HepG2 (cell line): ENCODE data around the gene TMEM222. TPM values are rescaled to one million over a fixed set of nuclear protein-coding genes. Genes with fewer than 3 reads are reported as not detected.

ENCODE experiments used
- GLMP ChIP-seq: sonication (generic); formaldehyde crosslinking; IDR thresholded peaks from 2 replicates; pipeline ENCODE4 v1.9.0; 2021; ENCODE audit warnings: missing genetic modification reagents, mild to moderate bottlenecking, borderline replicate concordance
- NCOA1 ChIP-seq: sonication (generic); formaldehyde crosslinking; IDR thresholded peaks from 2 replicates; pipeline ENCODE4 v1.9.0; 2021; ENCODE audit warnings: missing genetic modification reagents
- RAD21 ChIP-seq: fragments of 450-650 bp; formaldehyde crosslinking; IDR thresholded peaks from 2 replicates; pipeline ENCODE4 v1.5.0; 2020; ENCODE audit warnings: mild to moderate bottlenecking
- RARG ChIP-seq: sonication (generic); formaldehyde crosslinking; IDR thresholded peaks from 2 replicates; pipeline ENCODE4 v1.4.0; 2020; ENCODE audit warnings: low read depth, mild to moderate bottlenecking, missing genetic modification reagents
- ZEB1 ChIP-seq: IDR thresholded peaks from 2 replicates; pipeline ENCODE4 v1.6.1; 2012; ENCODE audit warnings: mild to moderate bottlenecking, low read depth, inconsistent platforms; ENCODE audit not compliant: insufficient replicate concordance
- ZNF230 ChIP-seq: sonication (generic); formaldehyde crosslinking; IDR thresholded peaks from 2 replicates; pipeline ENCODE4 v1.4.0; 2020; ENCODE audit warnings: mild to moderate bottlenecking, missing genetic modification reagents
- ZNF552 ChIP-seq: sonication (generic); formaldehyde crosslinking; IDR thresholded peaks from 2 replicates; pipeline ENCODE4 v1.9.0; 2022; ENCODE audit warnings: missing genetic modification reagents, mild to moderate bottlenecking, borderline replicate concordance
- ZNF687 ChIP-seq: sonication (generic); formaldehyde crosslinking; IDR thresholded peaks from 2 replicates; pipeline ENCODE4 v1.5.1; 2020; ENCODE audit warnings: mild to moderate bottlenecking, missing genetic modification reagents, moderate library complexity
- polyA plus RNA-seq, 8 experiments: library from polyadenylated mRNA; depleted of rRNA in 3 of 8; stranded (reverse) in 7 of 8; unstranded in 1 of 8; fragments of >200 nt; fragmentation: Illumina TruSeq in 4 of 8; extraction: Trizol in 4 of 8; gene quantifications; 2 replicates each; pipeline versions ENCODE4 v1.2.1 to v1.2.3, GENCODE V29; 2011 to 2016; ENCODE audit warnings: low read depth in 4 of 8, missing spikeins in 1 of 8, mixed read lengths in 1 of 8; ENCODE audit not compliant: insufficient read depth in 1 of 8
- total RNA-seq, 5 experiments: library from RNA; depleted of rRNA; stranded (reverse); fragments of >200 nt; fragmentation: Illumina TruSeq; extraction: Trizol; gene quantifications; 2 replicates each; pipeline ENCODE4 v1.2.3, GENCODE V29; 2016; ENCODE audit warnings: low read depth in 1 of 5
- TF ChIP-seq, protein P1 (sequence below): sonication (generic); formaldehyde crosslinking; IDR thresholded peaks from 2 replicates; pipeline ENCODE4 v1.4.0; 2020; ENCODE audit warnings: missing genetic modification reagents
- TF ChIP-seq, protein P2 (sequence below): sonication (generic); formaldehyde crosslinking; IDR thresholded peaks from 2 replicates; pipeline ENCODE4 v1.4.0; 2020; ENCODE audit warnings: missing genetic modification reagents, borderline replicate concordance
- TF ChIP-seq, protein P3 (sequence below): sonication (generic); formaldehyde crosslinking; conservative IDR thresholded peaks from 2 replicates; pipeline ENCODE4 v1.4.0; 2020; ENCODE audit warnings: missing genetic modification reagents

The TMEM222 gene
- total and polyA plus RNA-seq, 2 of the 13 experiments (the other 11 are each of a cell fraction or from before 2014, with no cell fraction given), result 22.7 to 29.6 TPM

GRCh38 chr1:27366411-27367159 lies 44.6 kb downstream of the TMEM222 start, which contains the start of gene MAP3K6 (continued):
- no peak for TF ChIP-seq GLMP (CRISPR knock-in tag)
- TF ChIP-seq, protein P1, sequence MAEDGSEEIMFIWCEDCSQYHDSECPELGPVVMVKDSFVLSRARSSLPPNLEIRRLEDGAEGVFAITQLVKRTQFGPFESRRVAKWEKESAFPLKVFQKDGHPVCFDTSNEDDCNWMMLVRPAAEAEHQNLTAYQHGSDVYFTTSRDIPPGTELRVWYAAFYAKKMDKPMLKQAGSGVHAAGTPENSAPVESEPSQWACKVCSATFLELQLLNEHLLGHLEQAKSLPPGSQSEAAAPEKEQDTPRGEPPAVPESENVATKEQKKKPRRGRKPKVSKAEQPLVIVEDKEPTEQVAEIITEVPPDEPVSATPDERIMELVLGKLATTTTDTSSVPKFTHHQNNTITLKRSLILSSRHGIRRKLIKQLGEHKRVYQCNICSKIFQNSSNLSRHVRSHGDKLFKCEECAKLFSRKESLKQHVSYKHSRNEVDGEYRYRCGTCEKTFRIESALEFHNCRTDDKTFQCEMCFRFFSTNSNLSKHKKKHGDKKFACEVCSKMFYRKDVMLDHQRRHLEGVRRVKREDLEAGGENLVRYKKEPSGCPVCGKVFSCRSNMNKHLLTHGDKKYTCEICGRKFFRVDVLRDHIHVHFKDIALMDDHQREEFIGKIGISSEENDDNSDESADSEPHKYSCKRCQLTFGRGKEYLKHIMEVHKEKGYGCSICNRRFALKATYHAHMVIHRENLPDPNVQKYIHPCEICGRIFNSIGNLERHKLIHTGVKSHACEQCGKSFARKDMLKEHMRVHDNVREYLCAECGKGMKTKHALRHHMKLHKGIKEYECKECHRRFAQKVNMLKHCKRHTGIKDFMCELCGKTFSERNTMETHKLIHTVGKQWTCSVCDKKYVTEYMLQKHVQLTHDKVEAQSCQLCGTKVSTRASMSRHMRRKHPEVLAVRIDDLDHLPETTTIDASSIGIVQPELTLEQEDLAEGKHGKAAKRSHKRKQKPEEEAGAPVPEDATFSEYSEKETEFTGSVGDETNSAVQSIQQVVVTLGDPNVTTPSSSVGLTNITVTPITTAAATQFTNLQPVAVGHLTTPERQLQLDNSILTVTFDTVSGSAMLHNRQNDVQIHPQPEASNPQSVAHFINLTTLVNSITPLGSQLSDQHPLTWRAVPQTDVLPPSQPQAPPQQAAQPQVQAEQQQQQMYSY, result peak; percentile 90
- TF ChIP-seq, protein P2, sequence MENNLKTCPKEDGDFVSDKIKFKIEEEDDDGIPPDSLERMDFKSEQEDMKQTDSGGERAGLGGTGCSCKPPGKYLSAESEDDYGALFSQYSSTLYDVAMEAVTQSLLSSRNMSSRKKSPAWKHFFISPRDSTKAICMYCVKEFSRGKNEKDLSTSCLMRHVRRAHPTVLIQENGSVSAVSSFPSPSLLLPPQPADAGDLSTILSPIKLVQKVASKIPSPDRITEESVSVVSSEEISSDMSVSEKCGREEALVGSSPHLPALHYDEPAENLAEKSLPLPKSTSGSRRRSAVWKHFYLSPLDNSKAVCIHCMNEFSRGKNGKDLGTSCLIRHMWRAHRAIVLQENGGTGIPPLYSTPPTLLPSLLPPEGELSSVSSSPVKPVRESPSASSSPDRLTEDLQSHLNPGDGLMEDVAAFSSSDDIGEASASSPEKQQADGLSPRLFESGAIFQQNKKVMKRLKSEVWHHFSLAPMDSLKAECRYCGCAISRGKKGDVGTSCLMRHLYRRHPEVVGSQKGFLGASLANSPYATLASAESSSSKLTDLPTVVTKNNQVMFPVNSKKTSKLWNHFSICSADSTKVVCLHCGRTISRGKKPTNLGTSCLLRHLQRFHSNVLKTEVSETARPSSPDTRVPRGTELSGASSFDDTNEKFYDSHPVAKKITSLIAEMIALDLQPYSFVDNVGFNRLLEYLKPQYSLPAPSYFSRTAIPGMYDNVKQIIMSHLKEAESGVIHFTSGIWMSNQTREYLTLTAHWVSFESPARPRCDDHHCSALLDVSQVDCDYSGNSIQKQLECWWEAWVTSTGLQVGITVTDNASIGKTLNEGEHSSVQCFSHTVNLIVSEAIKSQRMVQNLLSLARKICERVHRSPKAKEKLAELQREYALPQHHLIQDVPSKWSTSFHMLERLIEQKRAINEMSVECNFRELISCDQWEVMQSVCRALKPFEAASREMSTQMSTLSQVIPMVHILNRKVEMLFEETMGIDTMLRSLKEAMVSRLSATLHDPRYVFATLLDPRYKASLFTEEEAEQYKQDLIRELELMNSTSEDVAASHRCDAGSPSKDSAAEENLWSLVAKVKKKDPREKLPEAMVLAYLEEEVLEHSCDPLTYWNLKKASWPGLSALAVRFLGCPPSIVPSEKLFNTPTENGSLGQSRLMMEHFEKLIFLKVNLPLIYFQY (CRISPR knock-in tag), result peak; percentile 53; the same call in 1 of the 2 replicates
- TF ChIP-seq RAD21 (CRISPR knock-in tag), result peak; percentile 49; the same call in 1 of the 2 replicates
- TF ChIP-seq, protein P3, sequence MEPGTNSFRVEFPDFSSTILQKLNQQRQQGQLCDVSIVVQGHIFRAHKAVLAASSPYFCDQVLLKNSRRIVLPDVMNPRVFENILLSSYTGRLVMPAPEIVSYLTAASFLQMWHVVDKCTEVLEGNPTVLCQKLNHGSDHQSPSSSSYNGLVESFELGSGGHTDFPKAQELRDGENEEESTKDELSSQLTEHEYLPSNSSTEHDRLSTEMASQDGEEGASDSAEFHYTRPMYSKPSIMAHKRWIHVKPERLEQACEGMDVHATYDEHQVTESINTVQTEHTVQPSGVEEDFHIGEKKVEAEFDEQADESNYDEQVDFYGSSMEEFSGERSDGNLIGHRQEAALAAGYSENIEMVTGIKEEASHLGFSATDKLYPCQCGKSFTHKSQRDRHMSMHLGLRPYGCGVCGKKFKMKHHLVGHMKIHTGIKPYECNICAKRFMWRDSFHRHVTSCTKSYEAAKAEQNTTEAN (CRISPR knock-in tag), result no peak
- no peak for TF ChIP-seq ZNF230 (CRISPR knock-in tag)
- 0 out of 2 replicates have a peak, but pooled peaks have one; percentile 10 for TF ChIP-seq NCOA1 (CRISPR knock-in tag)
- no peak for TF ChIP-seq RARG (CRISPR knock-in tag)
- TF ChIP-seq ZNF687, result peak; percentile 67
- TF ChIP-seq ZNF552, result 0 out of 2 replicates have a peak, but pooled peaks have one; percentile 76
- TF ChIP-seq ZEB1, result no peak
